GM12878 (cell line): ENCODE data around the gene DUSP16. TPM values are rescaled to one million over a fixed set of nuclear protein-coding genes. Genes with fewer than 3 reads are reported as not detected.
"Not testable (repeated sequence)": the region's sequence is repeated elsewhere in the genome, so short reads cannot be mapped to it uniquely, and the experiment has no call there.

Experiments used
- ATAC-seq: fragments of 200-7000 bp; cut with Tn5 transposase; 3 replicates; pipeline ENCODE4 v1.9.1; 2020; ENCODE audit warnings: mild to moderate bottlenecking, moderate library complexity
- BruUV-seq: library from RNA; stranded (reverse); fragments of 400-500 nt; replicated peaks from 2 replicates; lab custom pipeline; 2021; lab: Mats Ljungman, UMichigan
- CTCF ChIA-PET: fragments of 300-600 bp; sonication (Branson Sonifier 250); formaldehyde crosslinking; extraction: SDS; loops from one replicate; lab custom pipeline; 2021; ENCODE audit warnings: inconsistent platforms; lab: Yijun Ruan, JAX
- POLR2A ChIA-PET: fragments of 350-600 bp; formaldehyde crosslinking; extraction: SDS; loops from one replicate; lab custom pipeline; 2021; ENCODE audit warnings: inconsistent platforms; lab: Charles Lee
- RAD21 ChIA-PET: fragments of 300-600 bp; sonication (Branson Sonifier 250); formaldehyde crosslinking; loops from one replicate; lab custom pipeline; 2023; ENCODE audit warnings: antibody characterized with exemption; ENCODE audit not compliant: unreplicated experiment; lab: Charles Lee
- SMC1A ChIA-PET: fragments of 300-600 bp; sonication (Branson Sonifier 250); formaldehyde crosslinking; loops from one replicate; lab custom pipeline; 2023; ENCODE audit not compliant: unreplicated experiment, uncharacterized antibody; lab: Charles Lee
- DNase-seq: peaks from one replicate; pipeline ENCODE4 v3.0.0-alpha.2; 2011; ENCODE audit warnings: low read depth, low spot score
- FAIRE-seq: peaks from 3 replicates; lab custom pipeline; 2011; peaks lifted over from hg19 to GRCh38; lab: Jason Lieb, UNC
- H2AFZ ChIP-seq: 2 replicates; pipeline ENCODE4 v1.6.0; 2011; ENCODE audit warnings: low read depth, low read length, control low read depth; ENCODE audit not compliant: control insufficient read depth
- H3K27ac ChIP-seq: 2 replicates; pipeline ENCODE4 v1.5.1; 2011; ENCODE audit warnings: control low read depth; ENCODE audit not compliant: control insufficient read depth, insufficient read depth
- H3K27me3 ChIP-seq, 2 experiments: replicated peaks in 1 of 2; 2 replicates each; pipeline versions ENCODE4 v1.6.0 to v1.6.1; 2011; ENCODE audit warnings: low read length in 1 of 2; ENCODE audit not compliant: control insufficient read depth in 2 of 2, insufficient read depth in 2 of 2
- H3K36me3 ChIP-seq, 2 experiments: 2 replicates each; pipeline ENCODE4 v1.5.1; 2011; ENCODE audit warnings: low read length in 1 of 2; ENCODE audit not compliant: control insufficient read depth in 2 of 2, insufficient read depth in 2 of 2
- H3K4me1 ChIP-seq: 2 replicates; pipeline ENCODE4 v1.6.1; 2011; ENCODE audit warnings: mild to moderate bottlenecking, low read length, moderate library complexity, mixed read lengths; ENCODE audit not compliant: control insufficient read depth, insufficient read depth
- H3K4me2 ChIP-seq: 2 replicates; pipeline ENCODE4 v1.6.0; 2011; ENCODE audit warnings: control low read depth; ENCODE audit not compliant: control insufficient read depth, insufficient read depth
- H3K4me3 ChIP-seq: fragments of 200-600 bp; sonication (generic); 2 replicates; pipeline ENCODE4 v1.5.1; 2016
- H3K79me2 ChIP-seq: 2 replicates; pipeline ENCODE4 v1.6.0; 2011; ENCODE audit warnings: low read length; ENCODE audit not compliant: control insufficient read depth, insufficient read depth
- H3K9ac ChIP-seq: 2 replicates; pipeline ENCODE4 v1.8.0; 2011; ENCODE audit warnings: low read length, control low read depth, mixed read lengths; ENCODE audit not compliant: control insufficient read depth, insufficient read depth
- H3K9me3 ChIP-seq: replicated peaks from 3 replicates; pipeline ENCODE4 v1.5.1; 2011; ENCODE audit warnings: mild to moderate bottlenecking, low read length; ENCODE audit not compliant: control insufficient read depth, insufficient read depth
- H4K20me1 ChIP-seq: 2 replicates; pipeline ENCODE4 v1.6.0; 2011; ENCODE audit not compliant: control insufficient read depth, insufficient read depth
- MEF2B ChIP-seq: fragments of 450-650 bp; IDR thresholded peaks from 2 replicates; pipeline ENCODE4 v1.6.1; 2018; ENCODE audit warnings: mild to moderate bottlenecking, moderate library complexity; ENCODE audit not compliant: partially characterized antibody, poor library complexity, severe bottlenecking
- MTA3 ChIP-seq: IDR thresholded peaks from 2 replicates; pipeline ENCODE4 v1.6.1; 2012; ENCODE audit warnings: low read length, inconsistent platforms, borderline replicate concordance
- MYC ChIP-seq: IDR thresholded peaks from 2 replicates; pipeline ENCODE4 v1.6.1; 2011; ENCODE audit warnings: mild to moderate bottlenecking, low read length, moderate library complexity, inconsistent platforms; ENCODE audit not compliant: insufficient read depth, insufficient replicate concordance, insufficient read length, severe bottlenecking
- POU2F2 ChIP-seq: IDR thresholded peaks from 3 replicates; pipeline ENCODE4 v1.6.1; 2011; ENCODE audit warnings: low read depth, mild to moderate bottlenecking, low read length, borderline replicate concordance
- ZNF384 ChIP-seq: IDR thresholded peaks from 2 replicates; pipeline ENCODE4 v1.6.1; 2012; ENCODE audit warnings: low read depth, mild to moderate bottlenecking, low read length, improper control_type of control experiment, borderline replicate concordance
- WGBS: methylation state at CpG from one replicate; pipeline ENCODE4 v1.1.6; 2016; ENCODE audit warnings: low lambda C conversion rate; ENCODE audit not compliant: insufficient replicate concordance, insufficient coverage; ENCODE audit errors: missing lambda C conversion rate; 5-methylcytosine and 5-hydroxymethylcytosine counted together
- in situ Hi-C: fragments of 300-500 bp; cut with MboI; formaldehyde crosslinking; loops from 9 replicates; pipeline ENCODE4 v1.14.3; 2018; ENCODE audit warnings: mixed read lengths
- intact Hi-C: fragments of 100-400 bp; cut with micrococcal nuclease; formaldehyde crosslinking; loops from one replicate; pipeline ENCODE4 v1.14.2; 2022; ENCODE audit not compliant: unreplicated experiment
- polyA plus RNA-seq, 11 experiments: library from polyadenylated mRNA; depleted of rRNA in 4 of 11; unstranded in 6 of 11; stranded (reverse) in 5 of 11; fragments of >200 nt; fragmentation: Nextera tagmentation in 4 of 11; fragmentation: Illumina TruSeq in 1 of 11; extraction: Ambion mirVana in 4 of 11; extraction: Trizol in 1 of 11; gene quantifications; 1 replicate in 1 of 11; 2 replicates in 10 of 11; pipeline versions ENCODE4 v1.2.1 to v1.2.3, GENCODE V29; 2011 to 2016; ENCODE audit warnings: inconsistent platforms in 2 of 11, missing spikeins in 2 of 11, low read depth in 1 of 11
- total RNA-seq, 4 experiments: library from RNA; depleted of rRNA in 3 of 4; stranded (reverse); fragments of >200 nt in 3 of 4; fragmentation: Illumina TruSeq in 1 of 4; extraction: Trizol in 1 of 4; gene quantifications; 2 replicates each; pipeline versions ENCODE4 v1.2.1 to v1.2.3, GENCODE V29; 2013 to 2021
- TF ChIP-seq, protein P1 (sequence below): fragments of 450-650 bp; IDR thresholded peaks from 2 replicates; pipeline ENCODE4 v1.6.1; 2016; ENCODE audit warnings: mild to moderate bottlenecking

Gene DUSP16
- total and polyA plus RNA-seq, 10 of the 15 experiments (the other 5 are each of a cell fraction or from before 2014, with no cell fraction given): 3.9 to 75.3 (median 26.8) TPM

DNA sequence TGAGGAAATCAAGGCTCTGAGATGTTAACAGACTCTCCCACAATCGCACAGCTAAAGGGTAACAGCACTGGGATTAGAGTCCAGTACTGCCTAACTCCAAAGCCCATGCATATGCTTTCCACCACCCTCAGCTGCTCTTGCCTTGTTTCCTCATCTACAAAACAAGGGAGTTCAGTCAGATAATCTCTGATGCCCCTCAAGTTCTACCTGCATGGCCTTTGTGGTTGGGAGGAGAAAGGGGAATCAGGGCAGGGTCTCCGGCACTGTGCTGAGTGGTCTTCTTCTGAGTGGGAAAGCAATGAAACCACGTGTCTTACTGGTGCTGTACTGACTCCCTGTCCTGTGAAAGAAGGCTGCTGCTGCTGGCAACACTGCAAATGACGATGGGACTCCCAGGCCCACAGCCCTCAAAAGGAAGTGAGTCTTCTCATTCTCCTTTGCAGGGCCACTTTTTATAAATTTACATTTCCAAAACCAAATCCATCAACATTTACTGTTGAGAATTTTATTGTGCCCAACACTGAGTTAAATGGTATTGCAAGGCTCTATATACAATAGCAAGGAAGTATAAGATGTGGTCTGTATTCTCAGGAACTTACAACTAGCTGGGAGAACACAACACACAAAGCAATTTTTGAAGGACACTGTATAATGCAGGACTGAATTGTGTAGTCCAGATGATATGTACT, 19.7 kb upstream of the DUSP16 start (continued):
- TF ChIP-seq MEF2B (no peak), MYC (no peak), POU2F2 (peak; percentile 50; the same call in 1 of the 3 replicates), MTA3 (no peak), ZNF384 (no peak)
- TF ChIP-seq, protein P1, sequence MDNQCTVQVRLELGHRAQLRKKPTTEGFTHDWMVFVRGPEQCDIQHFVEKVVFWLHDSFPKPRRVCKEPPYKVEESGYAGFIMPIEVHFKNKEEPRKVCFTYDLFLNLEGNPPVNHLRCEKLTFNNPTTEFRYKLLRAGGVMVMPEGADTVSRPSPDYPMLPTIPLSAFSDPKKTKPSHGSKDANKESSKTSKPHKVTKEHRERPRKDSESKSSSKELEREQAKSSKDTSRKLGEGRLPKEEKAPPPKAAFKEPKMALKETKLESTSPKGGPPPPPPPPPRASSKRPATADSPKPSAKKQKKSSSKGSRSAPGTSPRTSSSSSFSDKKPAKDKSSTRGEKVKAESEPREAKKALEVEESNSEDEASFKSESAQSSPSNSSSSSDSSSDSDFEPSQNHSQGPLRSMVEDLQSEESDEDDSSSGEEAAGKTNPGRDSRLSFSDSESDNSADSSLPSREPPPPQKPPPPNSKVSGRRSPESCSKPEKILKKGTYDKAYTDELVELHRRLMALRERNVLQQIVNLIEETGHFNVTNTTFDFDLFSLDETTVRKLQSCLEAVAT: peak; percentile 76

GRCh38 chr12:12580716-12581115, 18.1 kb upstream of the DUSP16 start:
- ChIA-PET RAD21 (interaction anchor here (1.4 to 8.7 kb wide), 4 partner anchors 17 to 121 kb away, joined by 5 to 76 read pairs (median 20); partner anchors contain the start of gene DUSP16), CTCF (interaction anchor here (1.3 to 2.7 kb wide), 4 partner anchors 11 to 204 kb away, joined by 3 to 10 read pairs (median 5); no protein-coding TSS in a partner anchor), SMC1A (interaction anchor here (0.6 to 6.0 kb wide), 14 partner anchors 9 to 204 kb away, joined by 3 to 46 read pairs (median 6); no protein-coding TSS in a partner anchor), POLR2A (interaction anchor here (1.1 to 2.9 kb wide), 5 partner anchors 17 to 97 kb away, joined by 3 to 18 read pairs (median 6); partner anchors contain the start of gene DUSP16)
- H3K4me1 ChIP-seq: peaks cover 41% of the 10 kb centered on the region
- H3K27me3 ChIP-seq, H3K4me3 ChIP-seq, H3K36me3 ChIP-seq, H3K79me2 ChIP-seq, H3K9ac ChIP-seq, BruUV-seq, H4K20me1 ChIP-seq, intact Hi-C loops, H2AFZ ChIP-seq, H3K4me2 ChIP-seq, H3K9me3 ChIP-seq, FAIRE-seq, DNase-seq, ATAC-seq: not testable (repeated sequence)
- 91% methylated on average over 1 of the region's 1 CpG for WGBS
- in situ Hi-C loops: loop anchor here (25.0 kb wide), 1 partner anchor 1018 kb away; no protein-coding TSS in a partner anchor
- H3K27ac ChIP-seq: 0 out of 2 replicates have a peak overlapping the region, but pooled peaks have one; percentile 94
